DMS53 (cell line): Measurements from ENCODE around the gene SGSH.
A peak's percentile ranks its signal among the peaks of the same experiment; 100 is the strongest.
"Not testable (repeated sequence)": the region's sequence is repeated elsewhere in the genome, so short reads cannot be mapped to it uniquely, and the experiment has no call there.

ENCODE experiments used
- DNase-seq: peaks from one replicate; lab custom pipeline; 2025; lab: John Stamatoyannopoulos, UW

SGSH gene

GRCh38 chr17:80253631-80254395, 33.7 kb upstream of the SGSH start:
- no peak for DNase-seq

DNA sequence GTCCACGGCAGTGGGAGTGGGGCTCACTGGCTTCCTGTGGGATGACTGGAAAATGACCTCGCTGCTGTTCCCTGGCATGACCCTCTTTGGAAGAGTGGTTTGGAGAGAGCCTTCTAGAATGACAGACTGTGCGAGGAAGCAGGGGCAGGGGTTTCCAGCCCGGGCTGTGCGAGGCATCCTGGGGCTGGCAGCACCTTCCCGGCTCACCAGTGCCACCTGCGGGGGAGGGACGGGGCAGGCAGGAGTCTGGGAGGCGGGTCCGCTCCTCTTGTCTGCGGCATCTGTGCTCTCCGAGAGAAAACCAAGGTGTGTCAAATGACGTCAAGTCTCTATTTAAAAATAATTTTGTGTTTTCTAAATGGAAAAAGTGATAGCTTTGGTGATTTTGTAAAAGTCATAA, 32.7 kb upstream of the SGSH start:
- peak; percentile 93 for DNase-seq

- DNase-seq, result no peak
These were observed 31.8 kb upstream of the SGSH start for GRCh38 chr17:80251966-80252365.

DNA sequence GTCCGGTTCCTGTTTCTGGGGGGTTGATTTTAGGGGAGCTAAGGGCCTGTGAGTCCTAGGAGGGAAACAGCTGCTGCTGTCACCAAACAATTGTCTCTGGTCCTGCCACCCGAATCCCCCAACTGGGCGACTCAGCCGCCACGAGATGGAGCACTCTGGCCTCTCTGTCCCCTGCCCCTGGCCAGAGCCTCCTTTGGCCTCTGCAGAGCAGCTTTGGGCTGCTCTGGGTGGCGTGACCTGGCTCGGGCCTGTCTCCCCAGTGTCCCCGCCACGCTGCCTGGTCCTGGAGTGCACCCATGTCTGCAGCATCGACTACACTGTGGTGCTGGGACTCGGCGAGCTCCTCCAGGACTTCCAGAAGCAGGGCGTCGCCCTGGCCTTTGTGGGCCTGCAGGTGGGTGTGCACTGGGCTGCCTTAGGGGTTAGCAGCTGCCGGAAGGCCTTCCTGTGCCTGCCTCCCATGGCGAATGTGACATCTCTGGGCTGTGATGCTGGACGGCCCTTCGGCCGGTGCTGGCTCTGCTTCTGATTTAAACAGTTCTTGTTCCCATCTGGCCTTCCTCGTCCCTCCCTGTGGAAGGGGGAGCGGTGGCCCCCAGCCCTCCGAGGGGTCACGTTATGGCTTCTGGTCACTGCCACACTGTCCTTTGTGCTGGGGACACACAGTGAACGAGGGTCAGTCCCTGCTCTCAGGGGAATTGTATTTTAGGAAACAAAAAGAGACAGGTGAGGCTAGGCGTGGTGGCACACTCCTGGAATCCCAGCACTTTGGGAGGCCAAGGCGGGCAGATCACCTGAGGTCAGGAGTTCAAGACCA, 29.0 kb upstream of the SGSH start:
- DNase-seq, result no peak

- no peak for DNase-seq
These were observed 28.1 kb upstream of the SGSH start for GRCh38 chr17:80248001-80248893.

GRCh38 chr17:80247561-80247960, 27.4 kb upstream of the SGSH start:
- no peak for DNase-seq

DNA sequence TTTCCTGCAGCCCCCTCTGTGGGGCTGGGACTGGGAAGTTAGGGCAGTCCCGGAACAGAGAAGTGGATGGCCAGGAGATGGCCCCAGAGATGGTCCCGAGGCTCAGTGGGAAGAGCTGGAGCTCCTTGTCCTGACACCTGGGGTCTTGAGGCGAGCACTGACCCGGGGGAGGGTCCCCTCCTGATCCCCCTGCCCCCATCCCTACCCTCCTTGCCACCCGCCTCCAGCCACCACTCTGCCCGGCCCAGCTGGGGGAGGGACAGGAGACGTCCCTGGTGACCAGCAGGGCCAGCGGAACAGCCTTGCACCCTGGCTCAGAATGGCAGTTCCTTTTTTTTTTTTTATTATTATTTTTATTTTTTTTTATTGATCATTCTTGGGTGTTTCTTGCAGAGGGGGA, 26.6 kb upstream of the SGSH start:
- DNase-seq, result no peak

- no peak for DNase-seq
These were observed 26.1 kb upstream of the SGSH start for GRCh38 chr17:80246266-80246681.

DNA sequence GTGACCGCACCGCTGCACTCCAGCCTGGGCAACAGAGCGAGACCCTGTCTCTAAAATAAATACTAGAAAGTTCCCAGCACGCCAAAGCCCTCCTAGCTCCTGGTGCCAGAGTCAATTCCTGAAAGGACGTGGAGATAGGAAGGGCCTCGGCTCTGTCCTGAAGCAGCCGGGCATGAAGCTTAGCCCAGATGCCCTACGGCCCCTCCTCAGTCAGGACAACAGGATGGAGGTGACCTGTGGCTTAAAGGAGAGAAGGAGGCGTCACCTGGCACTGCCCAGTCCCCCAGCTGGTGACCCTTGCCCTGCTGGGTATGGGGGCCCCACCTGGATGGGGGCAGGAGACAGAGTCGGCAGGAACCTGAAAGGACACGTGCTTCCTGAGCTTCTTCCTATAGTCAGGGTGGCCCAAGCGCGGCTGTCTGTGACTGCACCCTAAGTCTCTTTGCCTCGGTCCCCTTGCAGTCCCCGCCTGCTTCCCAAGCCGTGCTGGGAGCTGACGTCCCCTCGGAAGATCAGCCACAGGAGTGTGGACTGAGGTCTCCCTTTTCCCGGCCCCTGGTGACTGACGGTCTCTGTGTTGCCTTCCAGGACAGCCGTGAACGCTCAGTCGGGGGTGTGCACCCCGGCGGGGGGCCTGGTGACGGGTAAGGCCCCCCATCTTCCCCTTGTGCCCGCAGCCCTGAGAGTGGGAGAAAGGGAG, 25.6 kb upstream of the SGSH start:
- DNase-seq, result no peak

DNA sequence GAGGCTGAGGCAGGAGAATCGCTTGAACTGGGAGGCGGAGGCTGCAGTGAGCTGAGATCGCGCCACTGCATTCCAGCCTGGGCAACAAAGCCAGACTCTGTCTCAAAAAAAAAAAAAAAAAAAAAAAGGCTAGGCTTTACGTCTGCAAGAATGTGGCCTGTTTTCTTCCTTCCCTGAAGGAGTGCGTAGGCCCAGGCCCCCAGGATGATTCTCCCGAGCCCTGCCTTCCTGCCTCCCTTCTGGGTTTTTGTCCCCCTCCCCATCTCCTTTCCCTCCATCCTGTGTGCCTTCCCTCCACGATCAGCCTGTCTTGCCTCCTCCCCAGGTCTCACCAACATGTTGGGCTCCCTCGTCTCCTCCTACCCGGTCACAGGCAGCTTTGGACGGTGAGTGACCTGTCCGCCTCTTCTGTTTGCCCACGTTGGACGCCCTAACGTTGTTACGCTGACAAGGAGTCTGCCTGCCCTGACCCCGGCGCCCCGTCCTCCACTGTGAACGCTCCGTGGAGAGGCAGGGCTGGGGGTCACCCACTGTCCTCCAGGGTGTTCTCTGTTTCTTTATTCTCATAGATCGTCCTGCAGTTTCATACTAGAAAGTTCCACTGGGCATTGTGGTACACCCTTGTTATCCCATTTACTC, 24.9 kb upstream of the SGSH start:
- no peak for DNase-seq

DNA sequence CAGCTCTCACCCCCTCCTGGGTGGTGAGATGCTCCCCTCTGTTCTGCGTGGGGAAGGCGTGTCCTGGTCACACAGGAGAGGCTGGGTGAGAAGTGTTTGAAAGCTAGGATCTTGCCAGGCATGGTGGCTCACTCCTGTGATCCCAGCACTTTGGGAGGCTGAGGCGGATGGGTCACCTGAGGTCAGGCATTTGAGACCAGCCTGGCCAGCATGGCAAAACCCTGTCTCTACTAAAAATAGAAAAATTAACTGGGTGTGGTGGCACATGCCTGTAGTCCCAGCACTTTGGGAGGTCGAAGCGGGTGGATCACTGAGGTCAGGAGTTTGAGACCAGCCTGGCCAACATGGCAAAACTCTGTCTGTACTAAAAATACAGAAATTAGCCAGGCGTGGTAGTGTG, 24.3 kb upstream of the SGSH start:
- DNase-seq, result not testable (repeated sequence)

GRCh38 chr17:80243526-80244433, 23.6 kb upstream of the SGSH start:
- DNase-seq, result no peak

- no peak for DNase-seq
These were observed 22.4 kb upstream of the SGSH start for GRCh38 chr17:80242505-80242904.

DNA sequence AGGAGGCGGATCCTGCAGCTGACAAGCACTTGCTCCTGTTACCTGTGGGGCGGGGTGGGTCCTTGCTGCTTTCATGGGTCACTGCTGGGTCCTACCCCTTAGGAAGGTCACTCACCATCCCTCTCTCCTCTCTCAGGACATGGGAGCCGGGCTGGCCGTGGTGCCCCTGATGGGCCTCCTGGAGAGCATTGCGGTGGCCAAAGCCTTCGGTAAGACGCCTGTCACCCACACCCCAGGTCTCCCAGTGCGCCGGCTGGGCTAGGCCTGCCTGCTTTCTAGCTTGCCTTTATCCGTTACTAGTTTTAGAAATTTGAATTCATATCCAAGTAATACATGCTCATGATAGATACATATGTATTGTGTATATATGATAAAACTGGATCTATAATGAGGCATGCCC, 17.3 kb upstream of the SGSH start:
- no peak for DNase-seq

GRCh38 chr17:80236911-80237310, 16.8 kb upstream of the SGSH start:
- peak; percentile 76 for DNase-seq

- DNase-seq, result no peak
These were observed 13.1 kb upstream of the SGSH start for GRCh38 chr17:80233202-80233601.

GRCh38 chr17:80232438-80232837, 12.3 kb upstream of the SGSH start:
- no peak for DNase-seq

GRCh38 chr17:80229011-80229410, 8.9 kb upstream of the SGSH start:
- no peak for DNase-seq

- DNase-seq, result no peak
These were observed 8.3 kb upstream of the SGSH start for GRCh38 chr17:80228477-80228876.

DNA sequence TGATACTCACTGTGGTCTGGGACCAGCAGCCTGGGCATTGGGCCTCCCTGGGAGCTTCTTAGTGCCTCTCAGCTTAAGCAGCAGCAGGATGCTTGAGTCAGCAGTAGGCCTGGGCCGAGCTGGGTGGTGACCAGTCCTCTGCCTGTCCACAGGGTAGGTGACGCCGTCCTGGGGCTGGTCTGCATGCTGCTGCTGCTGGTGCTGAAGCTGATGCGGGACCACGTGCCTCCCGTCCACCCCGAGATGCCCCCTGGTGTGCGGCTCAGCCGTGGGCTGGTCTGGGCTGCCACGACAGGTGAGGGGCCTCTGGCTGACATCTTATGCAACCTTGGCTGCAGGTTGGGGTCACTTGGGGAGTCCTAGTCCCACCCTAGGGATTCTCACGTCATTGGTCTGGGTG, 7.5 kb upstream of the SGSH start:
- no peak for DNase-seq
